Glomerular visceral epithelial cell (primary cell): ENCODE measurements around the gene FGF11.
A peak's percentile ranks its signal among the peaks of the same experiment; 100 is the strongest.

ENCODE experiments used
- DNase-seq: peaks from one replicate; pipeline ENCODE4 v3.0.0-alpha.2; 2016; ENCODE audit errors: extremely low spot score

FGF11 gene

GRCh38 chr17:7429722-7430121 lies 9.6 kb upstream of the FGF11 start:
- no peak for DNase-seq

DNA sequence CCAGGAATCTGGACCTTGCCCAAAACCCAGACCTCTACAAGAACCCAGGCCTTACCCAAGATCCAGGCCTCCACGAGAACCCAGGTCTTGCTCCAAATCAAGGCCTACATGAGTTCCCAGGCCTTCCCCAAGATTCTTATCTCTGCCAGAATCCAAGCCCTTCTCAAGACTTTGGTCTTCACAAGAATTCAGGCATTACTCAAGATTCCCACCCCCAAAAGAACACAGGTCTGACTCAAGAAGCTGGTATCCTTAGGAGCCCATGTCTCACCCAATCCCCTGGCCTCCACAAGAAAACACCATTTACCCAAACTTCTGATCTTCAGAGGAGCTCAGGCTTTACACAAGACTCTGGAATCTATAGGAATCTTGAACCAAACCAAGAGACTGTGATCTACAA lies 8.1 kb upstream of the FGF11 start:
- no peak for DNase-seq

- DNase-seq, result no peak
Measured at GRCh38 chr17:7432296-7432695, 7.0 kb upstream of the FGF11 start.

- peak; percentile 60 for DNase-seq
Measured at GRCh38 chr17:7435676-7436555, 3.4 kb upstream of the FGF11 start.

- peak; percentile 86 for DNase-seq
Measured at GRCh38 chr17:7436556-7437368, 2.5 kb upstream of the FGF11 start.

DNA sequence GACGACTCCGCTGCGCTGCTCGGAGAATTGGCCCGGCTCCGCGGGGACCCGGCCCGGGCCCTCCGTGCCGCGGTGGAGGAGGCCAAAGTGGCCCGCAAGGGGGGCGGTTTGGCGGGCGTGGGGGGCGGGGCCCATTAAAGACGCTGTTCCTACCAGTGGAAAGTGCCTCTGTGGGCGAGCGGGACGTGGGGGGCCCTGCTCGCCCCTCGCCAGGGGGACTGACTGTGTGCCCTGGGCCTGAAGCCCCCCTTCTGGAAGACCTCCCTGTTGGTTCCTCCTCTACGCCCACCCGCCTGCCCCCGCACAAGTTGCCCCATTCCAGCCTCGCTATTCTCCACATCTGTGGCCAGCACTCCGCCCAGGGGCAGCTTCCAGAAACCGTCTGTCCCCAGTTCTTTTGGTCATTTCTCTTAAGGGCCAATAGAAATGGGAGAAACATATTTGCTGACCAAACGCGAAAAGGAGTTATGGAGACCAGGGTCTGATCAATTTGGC lies 1.9 kb upstream of the FGF11 start:
- no peak for DNase-seq

GRCh38 chr17:7437950-7438614 lies 1.2 kb upstream of the FGF11 start:
- no peak for DNase-seq

GRCh38 chr17:7438656-7439460 lies 454 bp upstream of the FGF11 start:
- no peak for DNase-seq

DNA sequence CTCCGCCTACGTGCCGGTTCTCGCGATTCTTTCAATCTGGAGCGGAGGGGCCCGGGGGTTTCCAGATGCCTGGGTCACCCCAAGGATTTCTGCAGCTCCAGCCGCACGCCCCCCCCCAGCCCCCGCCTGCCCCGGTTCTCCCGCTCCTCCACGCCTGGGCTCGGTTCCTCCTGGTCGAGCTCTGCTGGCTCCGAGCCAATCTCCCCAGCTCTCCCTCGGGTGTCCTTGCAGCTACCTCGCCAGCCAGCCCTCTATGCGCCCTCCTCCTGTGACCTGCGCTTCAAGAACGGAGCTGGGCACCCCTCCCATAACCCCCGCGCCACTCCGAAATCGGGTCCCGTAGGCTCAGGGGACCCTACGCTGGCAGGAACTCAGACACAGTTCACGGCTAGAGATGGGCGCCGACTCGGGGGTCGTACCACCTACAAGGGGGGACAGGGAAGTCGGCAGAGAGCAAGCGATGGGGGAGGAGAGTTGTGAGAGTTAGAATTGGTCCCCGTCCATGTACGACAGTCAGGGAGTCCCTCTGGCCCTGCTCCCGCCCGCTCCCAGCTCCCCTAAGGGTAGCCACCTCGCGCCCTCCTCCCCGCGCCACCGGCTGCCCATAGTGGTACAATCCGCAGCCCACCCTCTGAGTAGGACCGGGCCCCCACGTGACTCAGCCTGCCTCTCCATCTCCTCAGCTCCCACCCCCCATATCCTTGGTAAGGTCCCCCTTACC lies 961 bp downstream of the FGF11 start:
- peak; percentile 71 for DNase-seq

GRCh38 chr17:7440834-7441195 lies 1.5 kb downstream of the FGF11 start:
- peak; percentile 71 for DNase-seq

DNA sequence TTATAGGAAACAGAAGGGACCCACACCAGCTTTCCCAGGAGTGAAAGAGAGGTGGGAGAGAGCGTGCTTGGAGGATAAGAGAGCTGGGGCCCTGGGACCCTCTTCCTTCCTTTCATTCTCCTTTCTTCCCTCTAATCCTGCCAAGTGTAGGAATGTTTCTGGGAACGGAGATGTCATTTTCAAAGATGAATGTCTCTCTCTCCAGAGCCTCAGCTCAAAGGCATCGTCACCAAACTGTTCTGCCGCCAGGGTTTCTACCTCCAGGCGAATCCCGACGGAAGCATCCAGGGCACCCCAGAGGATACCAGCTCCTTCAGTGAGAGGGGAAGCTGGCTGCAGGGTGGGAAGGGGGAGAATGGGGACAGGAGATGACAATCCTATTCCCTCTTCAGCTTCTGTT lies 2.0 kb downstream of the FGF11 start:
- DNase-seq, result no peak

DNA sequence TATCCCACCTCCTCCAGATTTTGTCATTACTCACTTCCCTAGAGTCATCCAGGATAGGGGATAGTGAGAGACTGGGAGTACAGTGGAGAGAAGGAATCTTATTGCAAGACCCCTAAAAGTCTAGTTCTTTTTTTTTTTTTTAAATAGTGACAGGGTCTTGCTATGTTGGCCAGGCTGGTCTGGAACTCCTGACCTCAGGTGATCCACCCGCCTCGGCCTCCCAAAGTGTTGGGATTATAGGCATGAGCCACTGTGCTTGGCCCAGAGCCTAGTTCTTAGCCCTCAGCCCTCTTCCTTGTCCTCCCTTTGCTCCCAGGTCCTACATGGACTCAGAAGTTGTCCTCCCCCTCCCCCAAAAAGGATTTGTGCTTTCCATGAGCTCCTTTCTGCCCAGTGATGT lies 2.8 kb downstream of the FGF11 start:
- DNase-seq, result no peak

GRCh38 chr17:7443499-7444485 lies 4.5 kb downstream of the FGF11 start:
- peak; percentile 33 for DNase-seq

DNA sequence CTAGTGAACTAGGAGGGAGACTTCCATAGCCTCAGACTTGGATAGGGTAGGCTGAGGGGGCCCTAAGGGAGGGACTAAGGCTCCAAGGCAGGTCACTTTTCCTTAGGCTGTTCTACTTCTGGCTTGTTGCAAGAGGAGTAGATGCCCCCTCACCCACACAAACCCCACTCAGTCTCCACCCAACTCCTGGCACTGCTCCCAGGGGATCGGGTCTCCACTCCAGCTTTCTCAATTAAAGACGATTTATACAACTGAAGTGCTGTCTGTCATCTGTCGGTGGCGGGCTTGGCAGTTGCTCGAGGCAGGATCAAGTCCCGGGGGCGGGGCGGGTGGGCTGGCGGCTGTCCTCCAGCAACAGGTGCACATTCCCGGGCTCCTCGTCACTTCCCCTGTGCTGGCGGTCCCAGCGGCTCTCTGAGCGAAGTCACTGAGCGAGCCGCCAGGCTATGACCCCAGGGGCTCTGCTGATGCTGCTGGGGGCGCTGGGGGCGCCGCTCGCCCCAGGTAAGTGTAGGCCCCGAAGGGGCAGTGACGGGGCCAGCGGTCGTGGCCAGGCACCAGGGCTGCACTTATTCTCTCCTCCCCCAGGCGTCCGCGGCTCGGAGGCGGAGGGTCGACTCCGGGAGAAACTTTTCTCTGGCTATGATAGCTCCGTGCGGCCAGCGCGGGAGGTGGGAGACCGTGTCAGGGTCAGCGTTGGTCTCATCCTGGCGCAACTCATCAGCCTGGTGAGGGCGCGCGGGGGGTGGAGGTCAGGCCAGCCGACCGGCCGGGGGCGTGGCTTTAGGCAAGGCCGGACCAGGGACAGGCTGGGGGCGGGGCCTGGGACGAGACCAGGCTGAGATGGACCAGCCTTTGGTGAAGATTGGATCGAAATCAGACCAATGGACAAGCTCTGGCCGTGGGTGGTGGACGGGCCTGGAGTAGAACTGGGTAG lies 5.6 kb downstream of the FGF11 start, which contains the start of gene CHRNB1:
Gene CHRNB1, plus strand, starts transcription at position 380 of the 937 bp plus-strand sequence. Its CDS starts 67 bp downstream, at position 447.
- DNase-seq, result peak; percentile 58

DNA sequence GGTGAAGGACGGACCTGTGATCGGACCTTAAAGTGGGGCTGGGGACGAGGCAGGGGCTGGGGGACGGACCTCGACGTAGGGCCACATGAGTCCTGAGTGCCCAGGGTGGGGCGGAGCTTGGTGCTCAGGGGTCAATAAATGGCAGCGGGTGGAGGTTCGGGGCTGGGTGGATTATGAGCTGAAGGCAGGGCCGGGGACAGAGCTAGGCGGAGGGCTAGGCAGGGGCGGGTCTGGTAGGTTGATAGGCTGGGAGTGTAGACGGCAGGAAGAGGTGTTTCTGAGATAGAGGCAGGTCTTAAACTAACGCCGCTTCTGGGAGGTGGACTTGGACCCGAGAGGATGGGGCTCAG lies 6.3 kb downstream of the FGF11 start:
- DNase-seq, result no peak

DNA sequence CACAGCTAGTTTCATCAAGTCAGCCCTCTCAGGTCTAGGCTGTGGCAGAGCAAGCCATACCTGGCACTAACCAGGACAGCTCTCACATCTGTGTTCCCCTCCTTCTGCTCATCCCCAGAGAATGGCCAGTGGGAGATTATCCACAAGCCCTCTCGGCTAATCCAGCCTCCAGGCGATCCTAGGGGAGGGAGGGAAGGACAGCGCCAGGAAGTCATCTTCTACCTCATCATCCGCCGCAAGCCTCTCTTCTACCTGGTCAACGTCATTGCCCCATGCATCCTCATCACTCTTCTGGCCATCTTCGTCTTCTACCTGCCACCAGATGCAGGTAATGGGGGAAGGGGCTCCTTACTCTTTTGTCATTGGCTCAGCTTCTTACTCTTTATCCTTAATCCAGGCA lies 9.1 kb downstream of the FGF11 start:
- DNase-seq, result no peak

DNA sequence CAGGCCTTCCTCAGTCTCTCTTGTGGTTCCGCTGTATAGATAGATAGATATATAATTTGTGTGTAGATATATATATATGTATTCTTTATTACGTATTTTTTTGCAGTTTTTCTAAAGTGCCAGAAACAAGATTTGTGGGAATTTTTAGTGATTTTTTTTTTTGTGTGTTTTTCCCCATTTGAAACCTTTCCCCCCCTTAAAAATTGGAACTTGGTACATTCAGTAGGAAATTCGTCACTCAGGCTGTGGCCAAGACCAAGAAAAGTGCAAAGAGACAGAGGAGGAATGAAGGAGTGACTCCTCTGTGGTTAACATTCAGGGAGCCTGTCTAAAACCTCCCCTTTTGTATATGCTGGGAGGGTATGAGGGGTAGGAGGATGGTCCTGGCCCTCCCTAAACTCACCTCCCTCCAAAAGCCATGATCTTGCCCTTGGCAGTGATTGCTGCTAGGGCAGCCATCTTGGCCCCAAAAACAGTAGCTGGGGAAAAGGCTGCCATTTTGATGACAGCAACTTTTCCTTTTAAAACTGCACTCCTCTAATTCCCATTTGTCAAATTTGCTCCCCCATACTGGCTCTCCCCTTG lies 20.7 kb downstream of the FGF11 start:
- DNase-seq, result no peak
